HUES64 (cell line): Measurements from ENCODE around the gene SMPD3.
A peak's percentile ranks its signal among the peaks of the same experiment; 100 is the strongest.

Source experiments
- H3K27ac ChIP-seq: 2 replicates; pipeline ENCODE4 v1.7.0; 2013; ENCODE audit warnings: low read depth, low read length, inconsistent platforms
- H3K27me3 ChIP-seq: 2 replicates; pipeline ENCODE4 v1.6.1; 2013; ENCODE audit warnings: mild to moderate bottlenecking, low read length; ENCODE audit not compliant: insufficient read depth
- H3K36me3 ChIP-seq: 2 replicates; pipeline ENCODE4 v1.6.1; 2013; ENCODE audit warnings: mild to moderate bottlenecking, low read length; ENCODE audit not compliant: insufficient read depth
- H3K4me1 ChIP-seq: 2 replicates; pipeline ENCODE4 v1.6.1; 2013; ENCODE audit warnings: mild to moderate bottlenecking, low read length, moderate library complexity; ENCODE audit not compliant: insufficient read depth
- H3K4me3 ChIP-seq: 2 replicates; pipeline ENCODE4 v1.5.1; 2013; ENCODE audit warnings: mild to moderate bottlenecking, low read length, moderate library complexity
- H3K9ac ChIP-seq: 2 replicates; pipeline ENCODE4 v1.6.1; 2013; ENCODE audit warnings: mild to moderate bottlenecking, low read depth, low read length
- H3K9me3 ChIP-seq: 2 replicates; pipeline ENCODE4 v1.6.1; 2013; ENCODE audit warnings: low read depth, low read length; ENCODE audit not compliant: insufficient read depth
- WGBS: fragments of 150-250, 120-280 bp; methylation state at CpG from one replicate; pipeline ENCODE4 v1.1.7; 2013; ENCODE audit warnings: missing lambda C conversion rate; 5-methylcytosine and 5-hydroxymethylcytosine counted together

The SMPD3 gene

GRCh38 chr16:68417711-68418301, 30.5 kb downstream of the SMPD3 start:
- H3K9ac ChIP-seq: no peak overlapping the region
- no peak overlapping the region for H3K4me3 ChIP-seq
- WGBS: 94% methylated on average over 10 of the region's 11 CpGs
- H3K9me3 ChIP-seq: no peaks in the 10 kb centered on the region
- H3K4me1 ChIP-seq: no peaks in the 10 kb centered on the region
- H3K27ac ChIP-seq: no peak overlapping the region
- H3K27me3 ChIP-seq: no peaks in the 10 kb centered on the region
- H3K36me3 ChIP-seq: no peaks in the 10 kb centered on the region

GRCh38 chr16:68416057-68417046, 32.0 kb downstream of the SMPD3 start:
- Histone ChIP-seq H3K9me3 (no peaks in the 10 kb centered on the region), H3K4me3 (no peak overlapping the region), H3K9ac (no peak overlapping the region), H3K27me3 (no peaks in the 10 kb centered on the region), H3K4me1 (no peaks in the 10 kb centered on the region), H3K36me3 (no peaks in the 10 kb centered on the region), H3K27ac (no peak overlapping the region)
- whole genome bisulfite sequencing: 87% methylated on average over 15 of the region's 15 CpGs

GRCh38 chr16:68414581-68414980, 33.7 kb downstream of the SMPD3 start:
- WGBS: 71% methylated on average over 2 of the region's 2 CpGs

GRCh38 chr16:68412061-68412460, 36.2 kb downstream of the SMPD3 start:
- no peak overlapping the region for H3K4me3 ChIP-seq
- peaks cover 13% of the 10 kb centered on the region for H3K4me1 ChIP-seq
- no peak overlapping the region for H3K9ac ChIP-seq
- no peaks in the 10 kb centered on the region for H3K27me3 ChIP-seq
- 92% methylated on average over 6 of the region's 6 CpGs for WGBS
- no peak overlapping the region for H3K27ac ChIP-seq
- H3K9me3 ChIP-seq: no peaks in the 10 kb centered on the region
- no peaks in the 10 kb centered on the region for H3K36me3 ChIP-seq

More at GRCh38 chr16:68414581-68414980, 33.7 kb downstream of the SMPD3 start:
- Histone ChIP-seq H3K4me3 (no peak overlapping the region), H3K4me1 (no peaks in the 10 kb centered on the region), H3K9ac (no peak overlapping the region), H3K36me3 (no peaks in the 10 kb centered on the region), H3K27ac (no peak overlapping the region), H3K27me3 (no peaks in the 10 kb centered on the region), H3K9me3 (no peaks in the 10 kb centered on the region)

GRCh38 chr16:68411086-68411485, 37.2 kb downstream of the SMPD3 start:
- Histone ChIP-seq H3K27ac (no peak overlapping the region), H3K9ac (no peak overlapping the region)

GRCh38 chr16:68408967-68409366, 39.3 kb downstream of the SMPD3 start:
- Histone ChIP-seq H3K27ac (peak overlapping the region; percentile 51; the same call in 1 of the 2 replicates), H3K9me3 (no peaks in the 10 kb centered on the region), H3K27me3 (no peaks in the 10 kb centered on the region), H3K4me3 (no peak overlapping the region), H3K9ac (no peak overlapping the region), H3K36me3 (no peaks in the 10 kb centered on the region), H3K4me1 (peaks cover 19% of the 10 kb centered on the region)
- 14% methylated on average over 6 of the region's 6 CpGs for WGBS

More at GRCh38 chr16:68411086-68411485, 37.2 kb downstream of the SMPD3 start:
- no peaks in the 10 kb centered on the region for H3K27me3 ChIP-seq
- H3K36me3 ChIP-seq: no peaks in the 10 kb centered on the region
- peaks cover 19% of the 10 kb centered on the region for H3K4me1 ChIP-seq
- no peaks in the 10 kb centered on the region for H3K9me3 ChIP-seq
- H3K4me3 ChIP-seq: no peak overlapping the region
- WGBS: 95% methylated on average over 2 of the region's 2 CpGs

GRCh38 chr16:68408428-68408827, 39.9 kb downstream of the SMPD3 start:
- Histone ChIP-seq H3K9me3 (no peaks in the 10 kb centered on the region), H3K36me3 (no peaks in the 10 kb centered on the region), H3K4me3 (no peak overlapping the region), H3K27me3 (no peaks in the 10 kb centered on the region), H3K4me1 (peaks cover 19% of the 10 kb centered on the region), H3K27ac (peak overlapping the region; percentile 51; the same call in 1 of the 2 replicates), H3K9ac (no peak overlapping the region)
- 82% methylated on average over 1 of the region's 1 CpG for WGBS

- Histone ChIP-seq H3K9ac (no peak overlapping the region), H3K4me1 (peaks cover 19% of the 10 kb centered on the region), H3K27ac (no peak overlapping the region), H3K4me3 (no peak overlapping the region), H3K9me3 (no peaks in the 10 kb centered on the region), H3K36me3 (no peaks in the 10 kb centered on the region), H3K27me3 (no peaks in the 10 kb centered on the region)
- 67% methylated on average over 17 of the region's 17 CpGs for WGBS
Observed at GRCh38 chr16:68406458-68407152, 41.7 kb downstream of the SMPD3 start.

- Histone ChIP-seq H3K4me1 (peaks cover 19% of the 10 kb centered on the region), H3K9ac (no peak overlapping the region), H3K9me3 (no peaks in the 10 kb centered on the region), H3K4me3 (no peak overlapping the region), H3K36me3 (no peaks in the 10 kb centered on the region), H3K27ac (no peak overlapping the region), H3K27me3 (no peaks in the 10 kb centered on the region)
- WGBS: 87% methylated on average over 8 of the region's 8 CpGs
Observed at GRCh38 chr16:68404736-68405345, 43.5 kb downstream of the SMPD3 start.

- WGBS: 87% methylated on average over 3 of the region's 3 CpGs
- Histone ChIP-seq H3K4me3 (no peak overlapping the region), H3K4me1 (peaks cover 16% of the 10 kb centered on the region)
Observed at GRCh38 chr16:68403704-68404103, 44.6 kb downstream of the SMPD3 start.

More at GRCh38 chr16:68403704-68404103, 44.6 kb downstream of the SMPD3 start:
- no peaks in the 10 kb centered on the region for H3K27me3 ChIP-seq
- H3K9me3 ChIP-seq: no peaks in the 10 kb centered on the region
- no peak overlapping the region for H3K9ac ChIP-seq
- H3K36me3 ChIP-seq: no peaks in the 10 kb centered on the region
- H3K27ac ChIP-seq: no peak overlapping the region
